Ovary (tissue), 9 donors: Measurements from ENCODE around the gene ADGRA1. TPM values are rescaled to one million over a fixed set of nuclear protein-coding genes. Genes with fewer than 3 reads are reported as not detected.

Experiments used
- DNase-seq, 5 donors: peaks; one replicate each; pipeline ENCODE4 v3.0.0-alpha.2; 2019 to 2020
- H3K27ac ChIP-seq, 2 donors: fragments of 200-600 bp; one replicate each; pipeline versions ENCODE4 v1.5.1 to v1.8.0; 2019 to 2022
- H3K27me3 ChIP-seq: fragments of 200-600 bp; one replicate; pipeline ENCODE4 v1.8.0; 2022
- H3K36me3 ChIP-seq: fragments of 200-600 bp; sonication (generic); one replicate; pipeline ENCODE4 v1.5.1; 2019
- H3K4me1 ChIP-seq: one replicate; pipeline ENCODE4 v1.8.1; 2013; ENCODE audit warnings: mild to moderate bottlenecking, moderate library complexity; ENCODE audit not compliant: insufficient read depth
- H3K4me3 ChIP-seq: fragments of 200-600 bp; sonication (generic); one replicate; pipeline ENCODE4 v1.5.1; 2017
- H3K9me3 ChIP-seq, 2 donors: fragments of 200-600 bp in 1 of 2; sonication (generic) in 1 of 2; one replicate each; pipeline versions ENCODE4 v1.5.1 to v1.8.1; 2013 to 2019; ENCODE audit warnings: mild to moderate bottlenecking in 1 of 2, moderate library complexity in 1 of 2
- CTCF ChIP-seq, 3 donors: fragments of 450-650 bp in 2 of 3; fragments of 200-600 bp in 1 of 3; IDR thresholded peaks; one replicate each; pipeline versions ENCODE4 v1.5.1 to v1.8.0; 2016 to 2022; ENCODE audit warnings: antibody characterized with exemption in 3 of 3, mild to moderate bottlenecking in 1 of 3
- EP300 ChIP-seq: sonication (generic); formaldehyde crosslinking; IDR thresholded peaks from one replicate; pipeline ENCODE4 v1.6.1; 2017; ENCODE audit warnings: antibody characterized with exemption
- POLR2A ChIP-seq: fragments of 450-650 bp; IDR thresholded peaks from one replicate; pipeline ENCODE4 v1.6.1; 2017; ENCODE audit warnings: antibody characterized with exemption, mild to moderate bottlenecking, moderate library complexity
- WGBS, 3 donors: extraction: QIAGEN DNeasy Blood & Tissue Kit in 1 of 3; methylation state at CpG; one replicate each; pipeline versions ENCODE4 v1.1.5 to v1.1.7; 2013 to 2017; 5-methylcytosine and 5-hydroxymethylcytosine counted together
- intact Hi-C, 4 donors: fragments of 100-400 bp; cut with DNase I; formaldehyde crosslinking; loops; one replicate each; pipeline versions ENCODE4 v1.11.0 to v1.15.1; 2022 to 2023
- polyA plus RNA-seq, 2 donors: library from polyadenylated mRNA; stranded (reverse); fragments of 200-250 nt in 1 of 2; fragments of 350-450 nt in 1 of 2; fragmentation: Illumina TruSeq in 1 of 2; extraction: RNeasy Lipid Tissue Mini Kit (QIAGEN cat#74804) in 1 of 2; gene quantifications; one replicate each; pipeline ENCODE4 v1.2.3, GENCODE V29; 2013 to 2014
- total RNA-seq, 7 donors: library from RNA; depleted of rRNA in 2 of 7; stranded (reverse); fragments of >200 nt in 2 of 7; fragmentation: NEBNext Ultra II Directional in 3 of 7; extraction: Animal tissue kit (Norgen Biotek cat#: 25700) in 3 of 7; gene quantifications; one replicate each; pipeline versions ENCODE4 v1.1.0 to v1.2.4, GENCODE V29; 2016 to 2023
- donor health status: DM: no; HTN: no; CAD: no; lungs with moderate emphysema.
- donor health status: DM: no; HTN: no; CAD: no.
- donor health status: Bipolar disorder and iron deficiency.
- donor health status: DM: yes; HTN: yes; CAD: no.
- donor health status: DM: no; HTN: no; CAD: no.
- donor health status: DM: yes; HTN: yes; CAD: no.

ADGRA1 gene
- total and polyA plus RNA-seq, 9 donors: 0.07 to 0.92 (median 0.13) TPM; not detected in 5

GRCh38 chr10:133105686-133106390 is 18.1 kb downstream of the ADGRA1 start:
- Histone ChIP-seq H3K4me3 (no peak overlapping the region), H3K36me3 (no peaks in the 10 kb centered on the region), H3K9me3 (peaks cover 0 to 17% of the 10 kb centered on the region in 2 donors), H3K27me3 (no peaks in the 10 kb centered on the region), H3K27ac (no peak overlapping the region), H3K4me1 (no peaks in the 10 kb centered on the region)
- intact Hi-C loops: no loop called here
- TF ChIP-seq POLR2A: no peak
- no peak for TF ChIP-seq EP300
- no peak for TF ChIP-seq CTCF (IDR thresholded peaks at IDR 0.05)
- no peak for DNase-seq
- whole genome bisulfite sequencing, 3 donors: 59 to 84% (median 66%) methylated on average over 16 to 19 of the region's 19 CpGs

DNA sequence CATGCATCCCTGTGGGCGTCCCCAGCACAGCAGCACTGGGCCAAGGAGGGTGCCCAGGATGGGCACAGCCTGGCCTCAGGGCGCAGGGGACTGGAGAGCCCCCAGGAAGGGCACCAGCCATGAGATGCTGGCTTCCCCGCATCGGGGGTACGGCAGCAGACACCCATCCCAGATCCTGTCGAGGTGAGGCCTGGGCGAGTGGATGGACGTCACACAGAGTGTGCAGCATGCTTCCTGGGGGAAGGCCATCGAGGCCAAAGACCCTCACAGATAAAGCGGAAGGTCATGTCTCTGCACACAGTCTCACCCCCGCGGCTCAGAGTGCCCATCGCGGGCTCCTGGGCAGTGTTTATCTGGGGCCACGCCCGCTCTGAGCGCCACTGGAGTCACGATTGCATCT is 18.8 kb downstream of the ADGRA1 start:
- Histone ChIP-seq H3K4me3 (no peak overlapping the region), H3K27ac (no peak overlapping the region), H3K27me3 (no peaks in the 10 kb centered on the region), H3K9me3 (peaks cover 0 to 17% of the 10 kb centered on the region in 2 donors), H3K4me1 (no peaks in the 10 kb centered on the region), H3K36me3 (no peaks in the 10 kb centered on the region)
- WGBS, 3 donors: 96 to 99% (median 96%) methylated on average over 18 of the region's 18 CpGs
- TF ChIP-seq EP300 (no peak), POLR2A (no peak), CTCF (IDR thresholded peaks at IDR 0.05) (no peak)
- DNase-seq: no peak
- intact Hi-C loops: no loop called here

- H3K27ac ChIP-seq: no peak overlapping the region
- TF ChIP-seq CTCF (IDR thresholded peaks at IDR 0.05): no peak
- no peak for TF ChIP-seq POLR2A
- no peak for TF ChIP-seq EP300
- no peak for DNase-seq
- no peaks in the 10 kb centered on the region for H3K27me3 ChIP-seq
- intact Hi-C loops: no loop called here
- H3K4me3 ChIP-seq: no peak overlapping the region
- WGBS, 3 donors: 84 to 88% (median 88%) methylated on average over 1 of the region's 1 CpG
- H3K9me3 ChIP-seq: peaks cover 0 to 17% of the 10 kb centered on the region in 2 donors
- no peaks in the 10 kb centered on the region for H3K4me1 ChIP-seq
- no peaks in the 10 kb centered on the region for H3K36me3 ChIP-seq
Measured at GRCh38 chr10:133107442-133107841, 19.7 kb downstream of the ADGRA1 start.

- TF ChIP-seq CTCF (IDR thresholded peaks at IDR 0.05): no peak
- TF ChIP-seq EP300: no peak
- no peak for TF ChIP-seq POLR2A
- Histone ChIP-seq H3K27me3 (no peaks in the 10 kb centered on the region), H3K36me3 (no peaks in the 10 kb centered on the region), H3K27ac (no peak overlapping the region), H3K4me3 (no peak overlapping the region), H3K9me3 (peaks cover 0 to 17% of the 10 kb centered on the region in 2 donors), H3K4me1 (no peaks in the 10 kb centered on the region)
- intact Hi-C loops: no loop called here
- DNase-seq: no peak
- WGBS, 3 donors: 63 to 76% (median 67%) methylated on average over 11 of the region's 11 CpGs
Measured at GRCh38 chr10:133109711-133110110, 22.0 kb downstream of the ADGRA1 start.
